HepG2 (cell line): ENCODE data around the gene EEA1. TPM values are rescaled to one million over a fixed set of nuclear protein-coding genes. Genes with fewer than 3 reads are reported as not detected.
A peak's percentile ranks its signal among the peaks of the same experiment; 100 is the strongest.

Experiments used
- CSRNP2 ChIP-seq: sonication (generic); formaldehyde crosslinking; conservative IDR thresholded peaks from 2 replicates; pipeline ENCODE4 v1.8.0; 2022; ENCODE audit warnings: low read depth, missing genetic modification reagents
- DBP ChIP-seq: sonication (generic); formaldehyde crosslinking; IDR thresholded peaks from 2 replicates; pipeline ENCODE4 v1.4.0; 2020; ENCODE audit warnings: missing genetic modification reagents; ENCODE audit errors: not compliant biosample characterization
- KLF13 ChIP-seq: sonication (generic); formaldehyde crosslinking; IDR thresholded peaks from 2 replicates; pipeline ENCODE4 v1.4.0; 2020; ENCODE audit warnings: mild to moderate bottlenecking, missing genetic modification reagents
- KLF6 ChIP-seq: IDR thresholded peaks from 2 replicates; pipeline ENCODE4 v1.8.0; 2016; ENCODE audit warnings: missing biosample characterization, missing genetic modification reagents
- NCOR1 ChIP-seq: fragments of 200-600 bp; sonication (generic); IDR thresholded peaks from 2 replicates; pipeline ENCODE4 v1.7.0; 2017; ENCODE audit warnings: antibody characterized with exemption, low read length, borderline replicate concordance
- NR2F6 ChIP-seq, 2 experiments: IDR thresholded peaks; 2 replicates each; pipeline ENCODE4 v1.6.1; 2016; ENCODE audit warnings: antibody characterized with exemption in 1 of 2, mild to moderate bottlenecking in 1 of 2
- PITX1 ChIP-seq: sonication (generic); formaldehyde crosslinking; IDR thresholded peaks from 2 replicates; pipeline ENCODE4 v1.5.1; 2020; ENCODE audit warnings: mild to moderate bottlenecking, missing genetic modification reagents
- ZNF121 ChIP-seq: sonication (generic); formaldehyde crosslinking; IDR thresholded peaks from 2 replicates; pipeline ENCODE4 v1.5.0; 2020; ENCODE audit warnings: mild to moderate bottlenecking, missing genetic modification reagents
- ZNF20 ChIP-seq: sonication (generic); formaldehyde crosslinking; IDR thresholded peaks from 2 replicates; pipeline ENCODE4 v1.4.0; 2020; ENCODE audit warnings: mild to moderate bottlenecking, moderate library complexity, missing genetic modification reagents
- ZNF704 ChIP-seq: sonication (generic); formaldehyde crosslinking; IDR thresholded peaks from 2 replicates; pipeline ENCODE4 v1.8.1; 2023; ENCODE audit warnings: mild to moderate bottlenecking, inconsistent platforms, moderate library complexity, missing genetic modification reagents, borderline replicate concordance
- ZNF768 ChIP-seq: sonication (generic); formaldehyde crosslinking; IDR thresholded peaks from 2 replicates; pipeline ENCODE4 v1.4.0; 2020; ENCODE audit warnings: missing genetic modification reagents
- polyA plus RNA-seq, 8 experiments: library from polyadenylated mRNA; depleted of rRNA in 3 of 8; stranded (reverse) in 7 of 8; unstranded in 1 of 8; fragments of >200 nt; fragmentation: Illumina TruSeq in 4 of 8; extraction: Trizol in 4 of 8; gene quantifications; 2 replicates each; pipeline versions ENCODE4 v1.2.1 to v1.2.3, GENCODE V29; 2011 to 2016; ENCODE audit warnings: low read depth in 4 of 8, missing spikeins in 1 of 8, mixed read lengths in 1 of 8; ENCODE audit not compliant: insufficient read depth in 1 of 8
- total RNA-seq, 5 experiments: library from RNA; depleted of rRNA; stranded (reverse); fragments of >200 nt; fragmentation: Illumina TruSeq; extraction: Trizol; gene quantifications; 2 replicates each; pipeline ENCODE4 v1.2.3, GENCODE V29; 2016; ENCODE audit warnings: low read depth in 1 of 5
- TF ChIP-seq, protein P1 (sequence below), 2 experiments: sonication (generic) in 1 of 2; formaldehyde crosslinking in 1 of 2; IDR thresholded peaks; 2 replicates each; pipeline versions ENCODE4 v1.4.0 to v1.6.1; 2016 to 2020; ENCODE audit warnings: borderline replicate concordance in 1 of 2, low read depth in 1 of 2, mild to moderate bottlenecking in 1 of 2, missing genetic modification reagents in 1 of 2

Gene EEA1
- total and polyA plus RNA-seq, 2 of the 13 experiments (the other 11 are each of a cell fraction or from before 2014, with no cell fraction given), result 5.0 to 19.3 TPM

DNA sequence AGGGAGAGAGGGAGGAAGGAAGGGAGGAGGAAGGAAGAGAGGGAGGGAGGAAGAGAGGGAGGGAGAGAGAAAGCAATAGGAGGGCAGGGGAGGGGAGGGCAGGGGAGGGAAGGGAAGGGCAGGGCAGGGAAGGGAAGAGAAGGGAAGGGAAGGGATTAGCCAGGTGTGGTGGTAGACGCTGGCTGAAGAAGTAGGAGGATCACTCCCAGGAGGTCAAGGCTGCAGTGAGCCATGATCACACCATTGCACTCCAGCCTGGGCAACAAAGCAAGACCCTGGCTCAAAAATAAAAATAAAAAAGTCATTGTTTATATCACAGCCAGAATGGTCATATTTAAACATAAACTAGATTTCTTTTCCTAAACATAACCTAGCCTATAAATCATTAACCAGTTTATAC lies 20.4 kb upstream of the EEA1 start (continued):
- TF ChIP-seq, protein P1, sequence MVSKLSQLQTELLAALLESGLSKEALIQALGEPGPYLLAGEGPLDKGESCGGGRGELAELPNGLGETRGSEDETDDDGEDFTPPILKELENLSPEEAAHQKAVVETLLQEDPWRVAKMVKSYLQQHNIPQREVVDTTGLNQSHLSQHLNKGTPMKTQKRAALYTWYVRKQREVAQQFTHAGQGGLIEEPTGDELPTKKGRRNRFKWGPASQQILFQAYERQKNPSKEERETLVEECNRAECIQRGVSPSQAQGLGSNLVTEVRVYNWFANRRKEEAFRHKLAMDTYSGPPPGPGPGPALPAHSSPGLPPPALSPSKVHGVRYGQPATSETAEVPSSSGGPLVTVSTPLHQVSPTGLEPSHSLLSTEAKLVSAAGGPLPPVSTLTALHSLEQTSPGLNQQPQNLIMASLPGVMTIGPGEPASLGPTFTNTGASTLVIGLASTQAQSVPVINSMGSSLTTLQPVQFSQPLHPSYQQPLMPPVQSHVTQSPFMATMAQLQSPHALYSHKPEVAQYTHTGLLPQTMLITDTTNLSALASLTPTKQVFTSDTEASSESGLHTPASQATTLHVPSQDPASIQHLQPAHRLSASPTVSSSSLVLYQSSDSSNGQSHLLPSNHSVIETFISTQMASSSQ (IDR thresholded peaks at IDR 0.05; ENCODE audit: low read depth), result peak; percentile 16; the same call in 1 of the 2 replicates
- TF ChIP-seq, protein P1 (CRISPR knock-in tag; IDR thresholded peaks at IDR 0.05; ENCODE audit: borderline replicate concordance), result no peak
- no peak for TF ChIP-seq CSRNP2 (CRISPR knock-in tag)
- no peak for TF ChIP-seq NR2F6 (IDR thresholded peaks at IDR 0.05)
- TF ChIP-seq NR2F6 (CRISPR knock-in tag; IDR thresholded peaks at IDR 0.05), result peak; percentile 48; the same call in 1 of the 2 replicates
- no peak for TF ChIP-seq KLF6 (CRISPR knock-in tag)
- peak; percentile 32; the same call in 1 of the 2 replicates for TF ChIP-seq PITX1 (CRISPR knock-in tag)
- no peak for TF ChIP-seq NCOR1
- TF ChIP-seq ZNF768 (CRISPR knock-in tag), result no peak
- no peak for TF ChIP-seq ZNF704
- no peak for TF ChIP-seq KLF13 (CRISPR knock-in tag)
- peak; percentile 95 for TF ChIP-seq ZNF121 (CRISPR knock-in tag)
- TF ChIP-seq ZNF20, result no peak
- no peak for TF ChIP-seq DBP
